ENCODE measurements around the gene PGPEP1. TPM values are rescaled to one million over a fixed set of nuclear protein-coding genes. Genes with fewer than 3 reads are reported as not detected.

Gene PGPEP1
- polyA plus RNA-seq, 1 of the 3 experiments (the other 2 are of a cell fraction) = 13.8 TPM

GRCh38 chr19:18364826-18365528, 24.6 kb downstream of the PGPEP1 start:
- ChIA-PET POLR2A (interaction anchor here (0.8 to 1.0 kb wide), 3 partner anchors 16 to 225 kb away, joined by 4 to 5 read pairs (median 4); no protein-coding TSS in a partner anchor), CTCF (interaction anchor here (1.0 to 7.5 kb wide), 11 partner anchors 9 to 85 kb away, joined by 3 to 66 read pairs (median 6); partner anchors contain the start of gene GDF15)
- 1% methylated on average over 15 of the region's 15 CpGs for WGBS (ENCODE audit: low lambda C conversion rate)
- Histone ChIP-seq H3K4me1 (ENCODE audit: control insufficient read depth in 1 of 2, insufficient read depth in 2 of 2, low read depth in 1 of 2, low read length in 1 of 2) (peaks cover 20 to 23% of the 10 kb centered on the region in 2 experiments; a peak in 3 of 4 replicates), H2AFZ (ENCODE audit: low read depth) (no peak overlapping the region), H3F3A (replicated peaks; ENCODE audit: insufficient read depth) (peaks cover 21% of the 10 kb centered on the region), H3K27ac (ENCODE audit: low read depth in 2 of 2, low read length in 1 of 2) (peak overlapping the region; percentile 96 to 98), H3K9me2 (no peaks in the 10 kb centered on the region), H3K4me3 (ENCODE audit: low read depth in 2 of 2, low read length in 1 of 2) (no peak overlapping the region), H3K4me2 (peak overlapping the region; percentile 58; the same call in 1 of the 2 replicates), H3K27me3 (ENCODE audit: insufficient read depth) (no peaks in the 10 kb centered on the region), H3K9me3 (no peaks in the 10 kb centered on the region), H3K9ac (peak overlapping the region; percentile 73), H3K36me3 (replicated peaks in 1 of 2; ENCODE audit: control insufficient read depth in 1 of 2, insufficient read depth in 2 of 2, low read length in 1 of 2) (peaks cover 0 to 9% of the 10 kb centered on the region in 2 experiments), H4K20me1 (ENCODE audit: insufficient read depth) (no peaks in the 10 kb centered on the region), H3K79me2 (ENCODE audit: insufficient read depth) (no peaks in the 10 kb centered on the region)
- peak; percentile 86 for DNase-seq
- no peak for TF ChIP-seq NRF1 (IDR thresholded peaks at IDR 0.05; ENCODE audit: low read depth, low read length)
- peak; percentile 80 for TF ChIP-seq GATA2 (CRISPR knock-in tag; IDR thresholded peaks at IDR 0.05)
- no peak for TF ChIP-seq FOXM1 (IDR thresholded peaks at IDR 0.05; ENCODE audit: low read depth)
- TF ChIP-seq FOXJ3 (CRISPR knock-in tag; IDR thresholded peaks at IDR 0.05) = no peak
- peak; percentile 50 for TF ChIP-seq PBX3 (IDR thresholded peaks at IDR 0.05)
- TF ChIP-seq MXI1 (IDR thresholded peaks at IDR 0.05; ENCODE audit: low read depth, low read length) = peak; percentile 53; the same call in 1 of the 2 replicates
- no peak for TF ChIP-seq SMC3 (IDR thresholded peaks at IDR 0.05; ENCODE audit: low read depth, low read length)
- TF ChIP-seq USF2 (IDR thresholded peaks at IDR 0.05; ENCODE audit: borderline replicate concordance, low read depth, low read length) = no peak
- no peak for TF ChIP-seq REST (IDR thresholded peaks at IDR 0.05; ENCODE audit: low read depth, low read length)
- TF ChIP-seq EZH2phosphoT487 (IDR thresholded peaks at IDR 0.05; ENCODE audit: borderline replicate concordance, low read depth) = no peak
- no peak for TF ChIP-seq CTCF (IDR thresholded peaks at IDR 0.05)
- no peak for TF ChIP-seq YY1 (IDR thresholded peaks at IDR 0.05; ENCODE audit: low read depth)
- TF ChIP-seq TAF1 (IDR thresholded peaks at IDR 0.05; ENCODE audit: borderline replicate concordance, low read depth, low read length) = peak; percentile 51; the same call in 1 of the 2 replicates
- TF ChIP-seq RCOR1 (IDR thresholded peaks at IDR 0.05; ENCODE audit: low read length) = peak; percentile 92
- TF ChIP-seq MAX (IDR thresholded peaks at IDR 0.05; ENCODE audit: low read depth) = peak; percentile 85
- TF ChIP-seq IRF3 (IDR thresholded peaks at IDR 0.05; ENCODE audit: low read depth, low read length) = no peak
- TF ChIP-seq TEAD4 (IDR thresholded peaks at IDR 0.05; ENCODE audit: borderline replicate concordance, insufficient read depth) = 0 out of 2 replicates have a peak, but pooled peaks have one; percentile 68
- 0 out of 2 replicates have a peak, but pooled peaks have one; percentile 58 for TF ChIP-seq MEF2A (IDR thresholded peaks at IDR 0.05; ENCODE audit: borderline replicate concordance, low read depth)
- TF ChIP-seq RAD21 (IDR thresholded peaks at IDR 0.05; ENCODE audit: low read length) = no peak
- peak; percentile 84 to 91; a peak in 3 of 4 replicates for TF ChIP-seq EP300 (IDR thresholded peaks at IDR 0.05; ENCODE audit: borderline replicate concordance in 1 of 2, low read depth in 1 of 2, low read length in 1 of 2)
- no peak; the same call in 1 of the 2 replicates for TF ChIP-seq FOSL2 (IDR thresholded peaks at IDR 0.05; ENCODE audit: borderline replicate concordance, low read depth)
- peak; percentile 97 for TF ChIP-seq NFIC (IDR thresholded peaks at IDR 0.05; ENCODE audit: borderline replicate concordance)
- TF ChIP-seq TCF12 (IDR thresholded peaks at IDR 0.05) = peak; percentile 80

All from SK-N-SH (cell line).